ENCODE results near the gene SRP9.

Gene SRP9, protein sequence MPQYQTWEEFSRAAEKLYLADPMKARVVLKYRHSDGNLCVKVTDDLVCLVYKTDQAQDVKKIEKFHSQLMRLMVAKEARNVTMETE

DNA sequence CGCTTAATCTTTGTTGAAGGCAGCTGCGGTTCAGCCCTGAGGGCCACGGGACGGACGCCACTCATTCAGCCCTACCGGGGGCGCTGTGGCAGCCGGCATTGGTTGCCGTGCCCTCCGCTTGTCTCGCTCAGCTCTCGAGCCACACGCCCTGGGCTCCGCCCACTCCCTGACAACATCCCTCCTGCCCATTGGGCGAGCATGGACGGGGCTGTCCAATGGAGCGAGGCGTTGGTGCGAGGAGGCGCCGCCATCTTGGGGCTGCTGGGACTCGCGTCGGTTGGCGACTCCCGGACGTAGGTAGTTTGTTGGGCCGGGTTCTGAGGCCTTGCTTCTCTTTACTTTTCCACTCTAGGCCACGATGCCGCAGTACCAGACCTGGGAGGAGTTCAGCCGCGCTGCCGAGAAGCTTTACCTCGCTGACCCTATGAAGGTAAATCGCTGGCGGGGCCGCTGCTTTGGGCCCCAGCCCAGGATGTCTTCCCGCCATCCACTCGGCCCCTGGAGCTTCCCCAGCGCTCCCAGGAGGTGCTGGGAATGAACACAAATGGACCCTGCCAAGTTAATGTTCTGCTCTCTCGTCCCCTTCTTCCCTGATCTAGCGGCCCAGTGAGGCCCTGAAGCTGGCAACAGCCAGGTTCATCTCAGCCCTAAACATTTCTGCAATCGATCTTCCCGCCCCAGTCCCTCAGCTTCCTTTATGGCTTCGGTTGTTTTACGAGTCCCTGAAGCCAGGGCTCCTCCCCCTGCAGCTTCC, at the start of gene SRP9:
TSS of gene SRP9 (plus strand) at position 244 of the 754 bp plus-strand sequence. CDS start at position 359, 115 bp downstream.
- peak; percentile 95 to 99 for DNase-seq

DNA sequence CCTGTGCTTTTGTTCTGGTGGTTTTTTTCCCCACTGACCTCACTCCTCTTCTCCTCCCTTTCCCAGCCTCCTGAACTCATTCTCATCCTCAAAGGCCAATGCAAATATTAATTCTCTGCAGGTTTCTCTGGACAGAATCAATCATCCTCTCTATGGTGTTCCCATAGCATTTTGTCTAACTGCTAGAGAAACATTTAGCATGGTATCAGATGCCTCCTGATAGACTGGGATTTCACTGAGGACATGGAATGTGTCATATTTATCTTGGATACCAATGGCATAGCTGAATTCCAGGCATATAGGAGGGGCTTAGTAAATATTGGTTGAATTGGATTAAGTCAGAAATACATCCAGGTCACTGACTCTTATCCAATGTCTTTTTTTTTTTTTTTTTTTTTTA, 46.1 kb upstream of the SRP9 start:
- DNase-seq, result no peak

DNA sequence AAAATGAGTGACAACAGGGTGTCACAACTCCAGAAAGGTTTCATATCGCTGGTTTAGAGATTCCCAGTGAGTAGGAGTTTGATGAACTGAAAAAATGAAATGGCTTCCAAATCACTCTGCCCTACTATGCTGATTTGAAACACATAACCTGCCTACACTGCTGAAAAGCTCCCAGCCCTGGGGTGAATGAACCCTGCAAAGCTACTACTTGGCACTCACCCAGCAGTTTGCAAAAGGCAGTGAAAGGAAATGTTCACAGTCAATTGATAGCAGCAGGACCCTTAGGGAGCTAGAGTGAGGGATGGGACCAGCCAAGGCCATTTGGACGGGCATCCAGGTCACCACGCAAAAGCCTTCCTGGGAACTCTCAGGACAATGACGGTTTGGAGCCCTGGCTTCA, 44.4 kb upstream of the SRP9 start:
- DNase-seq, result no peak

DNA sequence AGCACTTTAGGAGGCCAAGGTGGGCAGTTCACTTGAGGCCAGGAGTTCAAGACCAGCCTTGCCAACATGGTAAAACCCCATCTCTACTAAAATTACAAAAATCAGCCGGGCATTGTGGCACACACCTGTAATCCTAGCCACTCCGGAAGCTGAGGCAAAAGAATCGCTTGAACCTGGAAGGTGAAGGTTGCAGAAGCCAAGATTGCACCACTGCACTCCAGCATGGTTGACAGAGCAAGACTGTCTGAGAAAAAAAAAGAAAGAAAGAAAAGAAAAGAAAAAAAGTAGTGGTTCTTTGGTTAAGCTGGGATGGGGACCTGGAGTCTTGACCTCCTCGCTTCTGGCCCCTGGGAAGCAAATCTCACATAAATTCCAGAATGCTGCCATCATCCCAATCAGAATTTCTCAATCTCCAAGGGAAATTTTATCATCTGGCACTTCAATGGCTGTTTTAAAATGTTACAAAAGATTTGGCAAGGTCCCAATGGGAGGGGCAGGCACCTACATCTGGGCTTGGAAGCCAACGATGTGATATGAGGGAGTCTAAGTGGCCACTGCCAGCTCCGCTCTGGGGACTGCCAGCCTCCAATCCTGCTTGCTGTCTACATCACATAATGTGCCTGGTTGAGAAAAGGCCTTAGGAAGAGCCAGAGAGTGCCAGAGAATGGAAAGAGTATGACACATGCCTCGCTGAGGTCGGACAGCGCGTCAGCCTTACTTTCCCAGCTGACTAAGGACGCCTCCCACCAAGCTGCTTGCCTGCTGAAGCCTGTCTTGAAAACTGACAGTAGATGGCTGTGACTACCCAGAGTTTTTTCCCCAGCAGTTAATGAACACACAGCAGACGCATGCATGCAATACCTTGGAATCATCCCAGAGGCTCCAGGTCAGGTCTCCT, 42.1 kb upstream of the SRP9 start:
- DNase-seq, result no peak

DNA sequence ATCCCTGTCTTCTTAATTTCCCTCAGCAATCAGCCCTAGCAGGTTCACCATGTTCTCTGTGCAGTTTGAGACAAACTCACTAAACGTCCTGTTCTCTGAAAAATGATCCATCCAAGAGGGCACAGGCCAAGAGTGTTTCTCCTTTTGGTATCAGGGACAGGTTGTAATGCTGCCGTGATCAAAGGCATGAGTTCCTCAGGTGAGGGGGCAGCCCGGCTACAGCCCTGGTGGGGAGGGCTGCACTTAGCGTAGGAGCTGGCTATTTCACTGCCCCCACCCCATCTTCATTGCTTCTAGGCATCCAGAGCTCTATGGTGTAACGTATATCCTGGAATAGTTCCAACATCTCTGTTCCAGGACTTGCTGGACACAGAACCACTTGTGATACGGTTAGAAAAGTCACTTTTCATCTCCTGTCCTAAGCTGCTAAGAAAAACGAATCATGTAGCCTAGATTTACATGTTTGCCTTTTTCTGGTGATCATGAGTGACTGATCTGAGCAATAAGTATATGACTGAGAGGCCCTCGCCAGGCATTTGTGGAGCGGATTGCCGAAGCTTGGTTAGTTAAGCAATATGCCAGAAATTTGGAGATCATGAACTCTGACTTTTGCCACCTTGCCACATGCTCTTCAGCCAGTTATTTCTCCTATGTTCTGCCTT, 41.1 kb upstream of the SRP9 start:
- DNase-seq, result no peak

DNA sequence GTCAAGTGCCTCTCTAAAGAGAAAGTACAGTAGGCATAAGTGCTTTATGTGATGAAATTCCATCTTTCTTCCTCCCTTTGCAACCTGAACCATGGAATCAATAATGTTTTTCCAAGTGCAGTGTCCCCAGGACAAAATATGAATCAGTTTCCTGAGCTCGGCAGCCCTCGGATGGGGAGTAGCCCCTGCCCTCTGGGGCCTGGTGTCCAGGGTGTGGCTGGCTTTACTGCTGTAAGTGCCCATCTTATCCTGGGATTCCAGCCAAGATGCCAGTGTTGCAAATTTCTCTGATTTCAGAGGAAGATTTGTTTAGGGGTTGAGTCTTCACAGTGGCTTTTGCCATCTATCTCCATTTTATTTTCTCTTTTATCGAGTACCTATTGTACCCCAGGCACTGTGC, 40.5 kb upstream of the SRP9 start:
- no peak for DNase-seq

DNA sequence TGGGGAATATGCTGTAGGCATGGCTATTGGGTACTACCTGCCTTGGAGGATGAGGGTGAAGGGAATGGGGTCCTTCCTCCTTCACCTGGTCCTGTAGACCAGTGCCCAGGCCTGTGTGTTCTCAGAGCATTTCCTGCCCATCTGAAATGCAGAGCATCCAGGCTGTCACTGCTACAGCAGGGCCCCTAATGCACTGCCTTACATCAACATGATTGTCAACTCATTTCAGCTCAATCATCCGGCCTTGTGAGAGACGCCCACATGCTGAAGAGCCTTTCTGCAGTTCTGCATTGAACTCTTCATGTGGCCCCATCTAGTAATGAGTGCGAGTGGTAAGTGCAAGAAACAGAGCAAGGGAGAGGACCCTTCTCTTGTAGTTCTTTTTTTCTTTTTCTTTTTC, 39.8 kb upstream of the SRP9 start:
- no peak for DNase-seq

DNA sequence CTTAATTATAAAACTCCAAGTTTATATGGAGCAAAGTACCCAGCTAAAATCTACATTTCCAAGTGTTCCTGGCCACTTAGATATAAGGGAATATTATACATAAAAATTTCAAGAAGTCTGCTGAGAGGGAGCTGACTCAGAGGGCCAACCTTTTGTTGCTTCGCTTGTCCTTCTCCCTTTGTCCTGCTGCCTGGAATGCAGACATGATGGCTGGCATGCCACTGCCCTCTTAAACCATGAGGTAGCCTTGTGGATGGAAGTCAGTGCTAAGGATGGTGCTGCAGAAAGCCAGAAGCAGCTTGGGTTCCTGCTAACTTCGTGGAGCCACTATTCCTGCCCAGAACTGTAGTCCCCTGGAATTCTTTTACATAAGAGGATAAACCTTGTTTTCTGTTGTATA, 38.9 kb upstream of the SRP9 start:
- no peak for DNase-seq

DNA sequence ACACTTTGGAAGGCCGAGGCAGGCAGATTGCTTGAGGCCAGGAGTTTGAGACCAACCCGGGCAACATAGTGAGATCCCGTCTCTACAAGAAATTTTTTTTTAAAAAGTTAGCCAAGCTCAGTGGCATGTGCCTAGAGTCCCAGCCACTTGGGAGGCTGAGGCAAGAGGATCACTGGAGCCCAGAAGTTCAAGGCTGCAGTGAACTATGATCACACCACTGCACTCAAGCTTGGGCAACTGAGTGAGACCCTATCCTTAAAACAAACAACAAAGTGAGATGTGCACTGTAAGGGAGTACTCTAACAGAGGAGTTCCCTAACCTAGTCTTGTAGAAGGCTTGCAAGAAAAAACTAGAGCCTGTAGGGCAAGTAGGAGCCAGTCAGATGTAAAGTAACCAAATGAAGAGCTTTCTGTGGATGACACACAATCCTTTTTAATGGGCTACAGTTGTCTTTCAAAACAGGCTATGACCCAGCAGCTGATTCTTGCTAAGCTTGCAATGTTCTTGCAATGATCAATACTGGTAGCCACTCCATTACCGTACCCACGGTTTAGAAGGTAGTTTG, 38.0 kb upstream of the SRP9 start:
- no peak for DNase-seq

DNA sequence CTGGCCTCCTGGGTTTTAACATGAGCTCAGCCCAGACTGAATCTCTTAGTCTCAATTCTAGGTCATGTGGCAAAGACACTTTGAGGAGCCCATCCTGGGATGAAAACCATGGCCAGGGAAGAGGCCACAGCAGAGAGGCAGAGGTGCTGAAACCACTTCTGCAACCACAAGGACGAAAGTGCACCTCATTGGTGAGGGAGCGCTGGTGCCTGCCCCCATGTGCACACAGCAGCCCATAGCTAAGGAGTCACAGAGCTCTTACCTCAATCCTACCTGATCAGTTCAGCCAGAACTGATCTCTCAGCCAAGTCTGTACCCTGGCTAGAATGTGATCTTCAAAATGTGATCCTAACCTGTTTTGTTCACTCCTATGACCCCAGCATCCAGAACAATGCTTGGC, 32.9 kb upstream of the SRP9 start:
- DNase-seq, result no peak

DNA sequence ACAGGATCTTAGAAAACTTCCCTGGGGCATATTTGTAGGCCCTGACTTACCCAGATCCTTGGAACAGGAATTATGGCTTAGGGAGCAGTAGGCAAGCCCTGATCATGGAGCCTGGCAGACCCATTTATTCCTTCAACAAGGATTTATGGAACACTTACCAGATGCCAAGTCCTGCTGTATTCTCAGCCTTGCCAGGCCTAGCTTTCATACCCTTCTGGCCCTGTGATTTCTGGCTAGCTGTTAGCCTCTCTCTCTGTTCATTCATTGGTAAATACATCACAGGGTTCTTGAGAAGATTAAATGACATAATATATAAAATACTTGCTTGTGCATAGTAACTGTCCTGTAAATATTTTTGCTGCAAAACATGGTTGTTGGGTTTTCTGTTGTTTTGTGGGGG, 32.4 kb upstream of the SRP9 start:
- no peak for DNase-seq

DNA sequence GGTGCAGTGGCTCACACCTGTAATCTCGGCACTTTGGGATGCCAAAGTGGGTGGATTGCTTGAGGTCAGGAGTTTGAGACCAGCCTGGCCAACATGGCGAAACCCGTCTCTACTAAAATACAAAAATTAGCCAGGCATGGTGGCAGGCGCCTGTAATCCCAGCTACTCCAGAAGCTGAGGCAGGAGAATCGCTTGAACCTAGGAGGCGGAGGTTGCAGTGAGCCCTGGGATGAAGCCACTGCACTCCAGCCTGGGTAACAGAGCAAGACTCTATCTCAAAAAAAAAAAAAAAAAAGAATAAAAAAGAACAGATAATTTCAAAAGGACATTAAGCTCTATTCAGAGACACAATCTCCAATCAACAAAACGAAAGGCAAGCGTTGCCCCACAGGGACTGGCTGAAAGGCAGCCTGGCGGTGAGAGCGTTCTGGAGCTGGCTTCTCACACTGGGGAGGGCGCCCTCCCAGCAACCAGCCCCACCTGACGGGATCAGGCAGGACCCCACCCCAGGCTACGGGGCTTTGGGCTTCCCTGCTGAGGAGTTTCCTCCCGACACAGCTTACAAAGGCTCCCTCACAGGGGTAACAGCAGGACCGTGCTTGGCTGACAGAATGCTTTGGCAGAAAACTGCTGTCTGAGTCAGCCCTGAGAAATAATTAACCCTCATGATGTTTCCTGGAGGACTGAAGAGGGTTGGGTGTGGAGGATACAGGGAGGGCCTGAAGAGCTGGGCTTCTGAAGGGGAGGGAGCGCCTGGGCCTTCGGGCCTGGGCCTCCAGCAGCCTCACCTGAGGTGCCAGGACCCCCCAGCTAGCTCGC, 31.1 kb upstream of the SRP9 start:
- DNase-seq, result no peak

DNA sequence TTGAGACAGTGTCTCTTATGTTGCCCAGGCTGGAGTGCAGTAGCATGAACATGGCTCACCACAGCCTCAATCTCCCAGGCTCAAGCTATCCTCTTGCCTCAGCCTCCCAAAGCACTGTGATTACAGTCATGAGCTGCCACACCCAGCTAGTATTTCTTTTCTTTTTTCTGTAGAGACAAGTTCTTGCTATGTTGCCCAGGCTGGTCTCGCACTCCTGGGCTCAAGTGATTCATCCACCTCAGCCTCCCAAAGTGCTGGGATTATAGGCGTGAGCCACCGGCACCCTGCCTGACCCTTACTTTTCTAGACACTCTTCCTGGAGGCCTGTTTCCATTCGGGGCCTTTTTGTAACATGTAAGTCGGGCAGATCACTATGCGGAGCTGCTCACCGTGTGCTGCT, 30.1 kb upstream of the SRP9 start:
- no peak for DNase-seq

DNA sequence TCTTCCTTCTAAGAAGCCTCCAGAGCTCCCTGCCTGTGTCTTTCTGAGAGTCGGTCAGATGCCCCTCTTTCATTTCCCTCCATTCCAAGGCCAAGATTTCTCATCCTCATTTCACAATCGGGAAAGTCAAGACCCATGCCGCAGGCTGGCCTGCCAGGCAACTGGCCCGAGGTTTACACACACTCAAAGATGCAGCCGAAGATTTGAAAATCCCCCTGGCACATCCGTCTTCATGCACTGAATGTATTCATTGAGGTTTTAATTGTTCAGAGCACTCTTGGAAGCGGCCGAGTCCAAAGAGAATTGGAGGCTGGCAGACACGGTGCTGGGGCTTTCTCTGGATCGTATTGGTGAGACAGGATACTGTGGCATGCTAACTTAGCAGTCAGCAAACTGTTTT, 29.1 kb upstream of the SRP9 start:
- DNase-seq, result no peak

DNA sequence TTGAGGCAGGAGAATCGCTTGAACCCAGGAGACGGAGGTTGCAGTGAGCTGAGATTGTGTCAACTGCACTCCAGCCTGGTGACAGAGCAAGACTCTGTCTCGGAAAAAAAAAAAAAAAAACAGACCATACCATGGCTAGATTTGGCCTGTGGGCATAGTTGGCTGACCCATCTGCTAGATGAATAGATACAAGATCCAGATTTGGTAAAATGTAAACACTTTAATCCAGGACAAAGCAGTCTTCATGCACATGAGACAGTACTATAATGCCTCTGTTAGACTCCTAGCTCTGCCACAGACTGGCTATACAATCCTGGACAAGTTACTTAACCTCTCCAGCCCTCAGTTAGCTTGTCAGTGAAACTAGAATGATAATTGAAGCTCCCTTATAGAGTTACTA, 27.9 kb upstream of the SRP9 start:
- no peak for DNase-seq

DNA sequence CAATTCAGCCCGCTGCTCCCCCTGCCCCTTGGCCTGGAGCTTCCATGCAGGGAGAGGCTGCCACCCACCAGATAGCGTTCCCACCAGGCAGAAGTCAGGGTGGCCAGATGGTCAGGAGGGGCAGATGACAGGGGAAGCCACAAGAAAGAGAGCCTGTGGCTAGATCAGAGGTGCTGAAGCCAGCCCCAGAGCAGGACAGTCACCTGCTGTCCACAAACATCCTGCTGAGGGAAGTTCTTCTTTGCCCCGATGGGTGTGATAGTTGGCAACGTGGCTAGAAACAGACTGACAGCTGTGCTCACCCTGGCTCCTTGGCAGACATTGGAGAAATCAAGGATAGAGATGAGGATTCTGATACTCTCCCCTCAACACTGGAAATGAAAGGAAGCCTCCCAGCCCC, 27.2 kb upstream of the SRP9 start:
- DNase-seq, result no peak

DNA sequence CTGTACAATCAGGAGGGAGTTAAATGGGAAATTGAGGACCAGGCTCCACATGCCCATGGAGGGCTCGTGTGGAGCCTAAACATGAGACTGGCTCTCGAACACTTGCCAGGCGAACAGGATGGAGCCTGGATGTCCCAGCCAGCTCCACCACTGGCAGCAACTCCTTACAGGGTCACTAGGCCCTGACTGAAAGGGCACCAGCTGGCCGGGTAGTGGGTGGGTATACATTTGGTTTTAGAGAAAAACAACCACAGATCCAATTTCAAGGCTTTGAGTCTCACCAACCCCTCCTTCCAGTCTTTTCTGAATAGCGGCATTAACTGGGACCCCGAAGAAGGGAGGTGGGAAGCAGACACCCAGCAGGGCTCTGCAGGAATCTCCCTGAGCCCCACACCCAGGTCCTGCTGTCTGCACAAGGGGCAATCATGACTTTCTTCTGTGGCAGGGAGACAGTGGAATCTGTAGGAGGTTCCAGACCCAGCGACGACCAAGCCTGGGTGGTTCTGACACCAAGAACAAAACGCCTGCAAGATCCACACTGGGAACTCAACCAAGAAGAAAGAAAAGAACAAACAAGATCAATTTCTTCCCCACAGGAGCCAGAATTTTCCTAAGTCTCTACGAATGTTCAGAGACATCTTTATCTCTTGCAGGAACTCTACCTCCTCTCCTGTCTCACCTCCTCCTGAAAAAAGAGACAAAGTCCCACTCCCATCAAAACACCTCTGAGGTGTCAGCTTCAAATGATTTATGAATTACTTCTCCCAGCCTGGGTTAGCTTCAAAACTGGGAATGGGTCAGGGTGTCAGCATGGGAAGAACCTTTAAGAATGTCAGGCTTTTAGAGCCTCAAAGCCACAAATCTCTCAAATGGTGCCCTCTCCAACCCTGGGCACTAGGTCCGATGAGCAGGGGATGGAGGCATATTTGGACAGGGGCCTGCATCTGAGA, 26.5 kb upstream of the SRP9 start:
- DNase-seq, result no peak

DNA sequence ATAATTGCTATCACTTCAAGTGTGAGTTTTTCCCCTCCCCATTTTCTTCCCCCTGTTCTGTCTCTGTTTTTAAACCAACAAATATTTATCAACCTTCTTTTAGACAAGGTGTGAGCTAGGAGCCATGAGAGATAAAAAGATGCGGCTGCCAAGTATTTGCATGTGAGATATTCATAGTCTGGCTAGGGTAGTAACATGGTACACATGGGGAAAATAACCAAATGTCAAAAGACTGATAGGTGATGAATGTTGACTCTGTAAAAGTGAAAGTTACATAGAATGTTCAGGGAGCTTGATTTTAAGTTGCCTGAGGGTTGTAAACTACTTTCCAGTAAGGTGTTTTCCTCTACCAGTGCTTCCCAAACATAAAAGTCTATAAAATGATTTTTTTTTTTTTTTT, 25.4 kb upstream of the SRP9 start:
- no peak for DNase-seq

DNA sequence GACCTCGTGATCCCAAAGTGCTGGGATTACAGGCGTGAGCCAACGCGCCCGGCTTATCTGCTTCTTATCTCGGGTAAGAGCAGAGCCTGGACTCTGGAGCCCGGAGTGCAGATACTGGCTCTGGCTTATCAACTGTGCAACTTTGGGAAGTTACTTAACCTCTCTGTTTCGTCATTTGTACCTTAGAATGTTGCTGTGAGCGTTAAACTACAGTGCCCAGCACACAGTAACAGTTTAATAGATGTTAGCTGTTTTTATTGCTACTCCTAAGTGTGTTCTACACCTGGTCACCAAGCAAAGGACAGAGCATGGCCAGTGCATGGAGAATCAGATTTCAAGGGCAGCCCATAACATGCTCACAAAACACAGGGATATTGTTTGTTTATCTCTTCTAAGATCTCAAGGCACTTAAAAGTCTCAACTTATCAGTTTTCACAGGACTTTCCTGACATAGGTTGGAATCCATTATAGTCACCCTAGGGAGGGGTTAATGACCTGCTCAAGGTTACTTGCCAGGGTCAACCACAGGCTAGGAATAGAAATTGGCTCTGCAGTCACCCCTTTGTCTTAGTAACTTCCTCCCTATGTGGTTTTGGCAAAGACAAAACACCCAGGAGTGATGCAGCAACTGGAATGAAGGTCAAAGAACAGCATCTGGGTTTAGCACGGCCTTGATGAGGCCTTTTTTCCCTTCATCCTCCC, 22.5 kb upstream of the SRP9 start:
- DNase-seq, result no peak

DNA sequence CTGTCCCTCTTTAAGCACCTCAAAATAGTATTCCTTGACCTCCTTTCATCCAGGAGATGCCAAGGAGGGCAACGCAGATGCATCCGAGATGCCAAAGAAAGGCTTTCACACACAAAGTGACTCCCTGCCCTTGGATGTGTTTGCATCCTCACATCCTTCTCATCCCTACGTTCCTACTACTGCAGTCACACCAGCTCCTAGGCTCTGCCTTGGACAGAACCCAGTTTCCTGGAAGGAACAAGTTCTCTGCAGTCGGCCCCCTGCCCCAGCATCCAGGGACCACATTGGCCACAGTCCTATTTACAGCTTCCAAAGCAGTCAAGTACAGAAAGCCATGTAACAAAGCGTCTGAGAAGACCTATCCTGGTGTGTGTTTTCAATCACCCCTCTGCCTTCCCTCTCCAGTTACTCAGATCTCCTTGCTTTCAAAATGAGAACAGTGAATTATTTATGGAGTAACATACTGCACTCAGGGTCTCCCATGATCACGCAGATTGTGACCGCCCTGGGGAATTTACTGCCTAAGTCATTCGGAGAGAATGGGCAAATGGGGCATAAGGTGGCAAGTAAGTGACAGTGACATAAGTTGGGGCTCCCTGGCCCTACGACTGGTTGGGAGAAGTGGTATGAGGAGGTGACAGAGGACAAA, 21.8 kb upstream of the SRP9 start:
- no peak for DNase-seq
